ENCODE measurements around the gene TSC22D1. TPM values are rescaled to one million over a fixed set of nuclear protein-coding genes. Genes with fewer than 3 reads are reported as not detected.
"Not testable (repeated sequence)": the region's sequence is repeated elsewhere in the genome, so short reads cannot be mapped to it uniquely, and the experiment has no call there.

Gene TSC22D1
- total and polyA plus RNA-seq, 3 experiments from 2014 or later = 8.5 to 10.3 (median 10.0) TPM

DNA sequence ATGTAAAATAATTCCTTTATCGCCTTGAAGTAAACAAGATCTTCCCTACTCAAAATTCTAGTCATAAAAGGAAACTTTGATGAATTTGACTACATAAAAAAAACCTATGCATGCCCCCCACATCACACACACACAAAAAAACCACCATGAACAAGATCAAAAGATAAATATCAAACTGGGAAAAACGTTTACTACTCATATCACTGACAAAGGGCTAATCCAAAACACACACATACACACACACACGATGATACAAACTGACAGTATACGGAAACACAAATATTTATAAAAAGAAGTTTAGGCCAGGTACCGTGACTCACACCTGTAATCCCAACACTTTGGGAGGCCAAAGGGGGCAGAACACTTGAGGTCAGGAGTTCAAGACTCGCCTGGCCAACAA, 61.9 kb downstream of the TSC22D1 start:
- Mint-ChIP-seq H3K36me3 (peaks cover 5 to 16% (median 11%) of the 10 kb centered on the region in 3 donors), H3K27ac (peak overlapping the region in 1 of 8 donors; percentile 2), H3K9me3 (no peaks in the 10 kb centered on the region), H3K4me3 (no peak overlapping the region), H3K27me3 (no peaks in the 10 kb centered on the region), H3K4me1 (peaks cover 6% of the 10 kb centered on the region in 3 donors)
- POLR2A ChIA-PET = no interaction called here
- no peak overlapping the region for H3K4me3 ChIP-seq (ENCODE audit: low read length)
- CTCF ChIA-PET = no interaction called here
- no peaks in the 10 kb centered on the region for H3K4me1 ChIP-seq (ENCODE audit: insufficient read depth, low read length)
- no peaks in the 10 kb centered on the region for H3K36me3 ChIP-seq (ENCODE audit: insufficient read depth, low read length)
- H3K27me3 ChIP-seq (ENCODE audit: insufficient read depth, low read length, poor library complexity, severe bottlenecking) = no peaks in the 10 kb centered on the region
- H3K9me3 ChIP-seq (ENCODE audit: low read length) = no peaks in the 10 kb centered on the region
- no peak for DNase-seq
- H3K27ac ChIP-seq (ENCODE audit: low read depth, low read length) = no peak overlapping the region

DNA sequence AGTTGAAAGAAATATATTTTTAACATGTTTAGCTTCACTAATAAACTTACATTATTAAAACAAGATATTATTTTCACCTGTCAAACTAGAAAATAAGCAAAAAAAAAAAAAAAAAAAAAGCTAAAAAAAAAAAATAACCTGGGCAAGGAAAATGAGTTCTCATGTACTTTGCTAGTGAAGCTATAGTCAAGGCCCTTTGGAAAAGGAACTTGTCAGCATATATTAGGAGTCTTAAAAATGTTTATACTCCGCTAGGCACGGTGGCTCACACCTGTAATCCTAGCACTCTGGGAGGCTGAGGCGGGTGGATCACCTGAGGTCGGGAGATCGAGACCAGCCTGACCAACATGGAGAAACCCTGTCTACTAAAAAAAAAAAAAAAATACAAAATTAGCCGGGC, 66.3 kb downstream of the TSC22D1 start:
- H3K36me3 ChIP-seq (ENCODE audit: insufficient read depth, low read length); DNase-seq; H3K27ac ChIP-seq (ENCODE audit: low read depth, low read length); H3K4me3 Mint-ChIP-seq; H3K27me3 ChIP-seq (ENCODE audit: insufficient read depth, low read length, poor library complexity, severe bottlenecking); H3K4me3 ChIP-seq (ENCODE audit: low read length); POLR2A ChIA-PET; H3K9me3 ChIP-seq (ENCODE audit: low read length); H3K4me1 Mint-ChIP-seq; H3K27ac Mint-ChIP-seq; H3K27me3 Mint-ChIP-seq; H3K4me1 ChIP-seq (ENCODE audit: insufficient read depth, low read length); H3K9me3 Mint-ChIP-seq: not testable (repeated sequence)
- CTCF ChIA-PET = interaction anchor here (0.7 to 1.6 kb wide), 2 partner anchors 11 to 108 kb away, joined by 5 to 6 read pairs; no protein-coding TSS in a partner anchor
- peaks cover 5 to 16% (median 12%) of the 10 kb centered on the region in 3 donors for H3K36me3 Mint-ChIP-seq

DNA sequence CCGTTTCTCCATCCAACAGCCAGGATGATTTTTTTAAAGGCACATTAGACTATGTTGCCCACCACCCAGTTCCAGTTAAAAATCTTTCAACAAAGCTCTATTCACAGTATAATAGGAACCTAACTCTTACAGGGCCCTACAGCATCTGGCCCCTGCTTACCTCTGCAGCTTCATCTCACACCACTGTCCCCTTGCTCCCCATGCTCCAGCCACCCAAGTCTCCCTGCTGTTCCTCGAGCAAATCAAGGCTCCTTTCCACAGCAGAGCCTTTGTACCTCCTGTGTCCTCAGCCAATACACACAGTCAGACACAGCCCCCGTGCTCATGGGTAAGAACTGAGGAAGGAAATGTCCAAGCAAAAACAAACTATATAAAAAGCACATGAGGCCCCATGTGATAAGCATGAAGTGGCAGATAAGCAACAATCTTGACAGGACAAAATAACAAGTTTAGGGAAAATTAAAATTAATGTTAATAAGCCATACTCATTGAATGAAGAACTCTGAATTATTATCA, 67.5 kb downstream of the TSC22D1 start:
- Histone ChIP-seq H3K4me3 (ENCODE audit: low read length) (no peak overlapping the region), H3K4me1 (ENCODE audit: insufficient read depth, low read length) (no peaks in the 10 kb centered on the region), H3K27ac (ENCODE audit: low read depth, low read length) (no peak overlapping the region), H3K36me3 (ENCODE audit: insufficient read depth, low read length) (no peaks in the 10 kb centered on the region), H3K9me3 (ENCODE audit: low read length) (no peaks in the 10 kb centered on the region), H3K27me3 (ENCODE audit: insufficient read depth, low read length, poor library complexity, severe bottlenecking) (no peaks in the 10 kb centered on the region)
- Mint-ChIP-seq H3K27ac (peak overlapping the region in 1 of 8 donors; percentile 33), H3K4me3 (no peak overlapping the region), H3K4me1 (no peaks in the 10 kb centered on the region), H3K36me3 (peaks cover 0 to 12% (median 10%) of the 10 kb centered on the region in 3 donors), H3K9me3 (no peaks in the 10 kb centered on the region), H3K27me3 (no peaks in the 10 kb centered on the region)
- POLR2A ChIA-PET = no interaction called here
- no peak for DNase-seq
- CTCF ChIA-PET = no interaction called here

DNA sequence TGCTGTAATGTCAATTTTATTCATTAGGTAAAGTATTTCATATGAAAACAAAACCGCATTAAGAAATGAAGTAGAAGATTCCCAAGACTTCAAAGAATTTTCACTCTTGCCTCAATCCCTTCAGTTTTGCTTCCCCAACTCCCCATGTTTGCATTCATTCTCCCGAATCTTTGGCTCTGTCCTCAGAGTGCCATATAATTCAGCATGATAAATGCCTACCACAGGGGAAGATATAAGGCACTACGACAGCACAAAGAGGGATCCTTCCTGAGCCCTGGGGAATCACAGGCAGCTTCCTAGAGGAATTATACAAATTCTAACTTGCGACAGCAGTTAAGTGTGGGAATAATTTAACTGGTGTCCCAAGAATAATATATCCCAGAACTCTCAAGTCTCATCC, 68.5 kb downstream of the TSC22D1 start:
- Mint-ChIP-seq H3K9me3 (no peaks in the 10 kb centered on the region), H3K4me3 (no peak overlapping the region), H3K4me1 (no peaks in the 10 kb centered on the region), H3K36me3 (peaks cover 0 to 8% (median 4%) of the 10 kb centered on the region in 3 donors), H3K27me3 (no peaks in the 10 kb centered on the region), H3K27ac (no peak overlapping the region)
- no peak for DNase-seq
- Histone ChIP-seq H3K27me3 (ENCODE audit: insufficient read depth, low read length, poor library complexity, severe bottlenecking) (no peaks in the 10 kb centered on the region), H3K9me3 (ENCODE audit: low read length) (no peaks in the 10 kb centered on the region), H3K4me3 (ENCODE audit: low read length) (no peak overlapping the region), H3K4me1 (ENCODE audit: insufficient read depth, low read length) (no peaks in the 10 kb centered on the region), H3K36me3 (ENCODE audit: insufficient read depth, low read length) (no peaks in the 10 kb centered on the region), H3K27ac (ENCODE audit: low read depth, low read length) (no peak overlapping the region)
- ChIA-PET CTCF (no interaction called here), POLR2A (no interaction called here)

DNA sequence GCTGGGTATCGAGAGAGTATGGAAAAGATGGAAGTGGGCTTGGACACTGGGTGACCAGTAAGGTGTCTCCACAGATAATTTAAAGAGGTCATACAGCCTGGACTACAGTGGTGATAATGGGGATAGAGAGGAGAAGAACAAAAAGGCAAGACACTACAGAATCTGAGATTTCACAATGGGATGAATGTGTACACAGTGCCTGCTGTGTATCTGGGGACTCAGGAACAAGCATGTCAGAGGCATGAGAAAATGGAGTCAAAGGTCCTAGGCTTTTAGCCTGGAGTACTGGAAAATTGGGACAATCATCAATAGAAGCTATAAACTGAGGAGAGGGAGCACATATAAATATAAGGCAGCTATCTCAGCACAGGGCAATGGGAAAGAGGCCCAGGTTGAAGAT, 69.4 kb downstream of the TSC22D1 start:
- Histone ChIP-seq H3K27ac (ENCODE audit: low read depth, low read length) (no peak overlapping the region), H3K4me3 (ENCODE audit: low read length) (no peak overlapping the region), H3K9me3 (ENCODE audit: low read length) (no peaks in the 10 kb centered on the region), H3K36me3 (ENCODE audit: insufficient read depth, low read length) (no peaks in the 10 kb centered on the region), H3K4me1 (ENCODE audit: insufficient read depth, low read length) (no peaks in the 10 kb centered on the region), H3K27me3 (ENCODE audit: insufficient read depth, low read length, poor library complexity, severe bottlenecking) (no peaks in the 10 kb centered on the region)
- no peaks in the 10 kb centered on the region for H3K4me1 Mint-ChIP-seq
- peaks cover 0 to 8% (median 2%) of the 10 kb centered on the region in 3 donors for H3K36me3 Mint-ChIP-seq
- H3K9me3 Mint-ChIP-seq = no peaks in the 10 kb centered on the region
- DNase-seq = no peak
- no peak overlapping the region for H3K27ac Mint-ChIP-seq
- CTCF ChIA-PET = no interaction called here
- H3K27me3 Mint-ChIP-seq = no peaks in the 10 kb centered on the region
- POLR2A ChIA-PET = no interaction called here
- no peak overlapping the region for H3K4me3 Mint-ChIP-seq

DNA sequence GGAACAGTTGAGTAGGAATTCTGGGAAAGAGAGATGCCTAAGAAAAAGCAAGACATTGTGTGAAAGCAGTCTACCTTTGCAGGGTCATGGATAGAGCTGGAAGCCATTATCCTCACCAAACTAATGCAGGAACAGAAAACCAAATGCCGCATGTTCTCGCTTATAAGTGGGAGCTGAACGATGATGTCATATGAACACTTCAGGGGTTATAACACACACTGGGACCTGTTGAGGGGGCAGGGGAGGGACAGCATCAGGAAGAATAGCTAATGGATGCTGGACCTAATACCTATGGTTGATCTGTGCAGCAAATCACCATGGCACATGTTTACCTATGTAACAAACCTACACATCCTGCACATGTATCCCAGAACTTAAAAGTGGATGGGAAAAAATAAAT, 69.9 kb downstream of the TSC22D1 start:
- Histone ChIP-seq H3K4me3 (ENCODE audit: low read length) (no peak overlapping the region), H3K36me3 (ENCODE audit: insufficient read depth, low read length) (no peaks in the 10 kb centered on the region), H3K4me1 (ENCODE audit: insufficient read depth, low read length) (no peaks in the 10 kb centered on the region), H3K9me3 (ENCODE audit: low read length) (no peaks in the 10 kb centered on the region), H3K27ac (ENCODE audit: low read depth, low read length) (no peak overlapping the region), H3K27me3 (ENCODE audit: insufficient read depth, low read length, poor library complexity, severe bottlenecking) (no peaks in the 10 kb centered on the region)
- DNase-seq = no peak
- Mint-ChIP-seq H3K4me3 (no peak overlapping the region), H3K36me3 (peaks cover 0 to 4% (median 1%) of the 10 kb centered on the region in 3 donors), H3K4me1 (no peaks in the 10 kb centered on the region), H3K9me3 (no peaks in the 10 kb centered on the region), H3K27me3 (no peaks in the 10 kb centered on the region), H3K27ac (no peak overlapping the region)
- ChIA-PET CTCF (no interaction called here), POLR2A (no interaction called here)

DNA sequence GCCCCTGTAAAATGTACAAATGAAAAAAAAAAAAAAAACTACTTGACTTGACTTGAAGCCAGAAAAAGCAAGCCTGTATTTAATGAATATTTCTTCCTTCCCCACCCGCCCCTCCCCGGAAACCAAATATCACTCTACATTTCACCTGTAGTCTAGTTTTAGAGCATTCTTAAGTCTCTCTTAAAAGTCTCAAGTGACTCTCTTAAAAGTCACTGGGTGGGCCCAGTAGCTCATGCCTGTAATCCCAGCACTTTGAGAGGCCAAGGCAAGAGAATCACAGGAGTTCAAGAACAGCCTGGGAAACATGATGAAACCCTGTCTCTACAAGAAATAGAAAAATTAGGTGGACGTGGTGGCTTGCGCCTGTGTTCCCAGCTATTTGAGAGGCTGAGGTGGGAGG, 72.0 kb downstream of the TSC22D1 start:
- CTCF ChIA-PET = no interaction called here
- Mint-ChIP-seq H3K4me1 (no peaks in the 10 kb centered on the region), H3K27ac (no peak overlapping the region), H3K36me3 (peaks cover 0 to 3% (median 0%) of the 10 kb centered on the region in 3 donors), H3K9me3 (no peaks in the 10 kb centered on the region), H3K27me3 (no peaks in the 10 kb centered on the region), H3K4me3 (no peak overlapping the region)
- Histone ChIP-seq H3K27me3 (ENCODE audit: insufficient read depth, low read length, poor library complexity, severe bottlenecking) (no peaks in the 10 kb centered on the region), H3K27ac (ENCODE audit: low read depth, low read length) (no peak overlapping the region), H3K4me3 (ENCODE audit: low read length) (no peak overlapping the region), H3K9me3 (ENCODE audit: low read length) (no peaks in the 10 kb centered on the region), H3K36me3 (ENCODE audit: insufficient read depth, low read length) (no peaks in the 10 kb centered on the region), H3K4me1 (ENCODE audit: insufficient read depth, low read length) (no peaks in the 10 kb centered on the region)
- POLR2A ChIA-PET = no interaction called here
- no peak for DNase-seq

DNA sequence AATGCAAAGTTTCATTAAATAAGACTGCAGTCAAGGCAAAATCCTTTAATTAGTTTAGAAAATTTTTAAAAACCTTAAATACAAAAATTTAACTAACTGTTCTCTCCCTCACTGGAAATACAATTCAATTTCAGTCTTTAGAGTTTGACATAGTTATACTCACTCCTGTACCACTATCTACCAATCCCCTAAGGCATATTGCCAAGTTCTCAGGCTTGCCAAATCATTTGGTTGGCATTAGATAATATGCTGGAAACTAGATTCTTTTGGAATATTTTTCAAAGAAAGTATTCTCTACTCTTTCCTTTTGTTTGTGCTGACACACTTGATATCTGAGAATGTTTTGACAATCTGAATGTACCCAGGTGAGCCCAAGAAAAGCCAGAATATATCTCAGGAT, 77.2 kb downstream of the TSC22D1 start:
- ChIA-PET CTCF (no interaction called here), POLR2A (no interaction called here)
- Mint-ChIP-seq H3K36me3 (peaks cover 5 to 15% (median 6%) of the 10 kb centered on the region in 3 donors), H3K9me3 (peaks cover 0 to 7% (median 0%) of the 10 kb centered on the region in 5 donors), H3K27me3 (no peaks in the 10 kb centered on the region), H3K27ac (no peak overlapping the region), H3K4me1 (peaks cover 0 to 12% (median 8%) of the 10 kb centered on the region in 3 donors), H3K4me3 (no peak overlapping the region)
- no peaks in the 10 kb centered on the region for H3K9me3 ChIP-seq (ENCODE audit: low read length)
- no peak for DNase-seq
- no peaks in the 10 kb centered on the region for H3K27me3 ChIP-seq (ENCODE audit: insufficient read depth, low read length, poor library complexity, severe bottlenecking)
- H3K27ac ChIP-seq (ENCODE audit: low read depth, low read length) = no peak overlapping the region
- H3K4me1 ChIP-seq (ENCODE audit: insufficient read depth, low read length) = no peaks in the 10 kb centered on the region
- no peaks in the 10 kb centered on the region for H3K36me3 ChIP-seq (ENCODE audit: insufficient read depth, low read length)
- no peak overlapping the region for H3K4me3 ChIP-seq (ENCODE audit: low read length)

DNA sequence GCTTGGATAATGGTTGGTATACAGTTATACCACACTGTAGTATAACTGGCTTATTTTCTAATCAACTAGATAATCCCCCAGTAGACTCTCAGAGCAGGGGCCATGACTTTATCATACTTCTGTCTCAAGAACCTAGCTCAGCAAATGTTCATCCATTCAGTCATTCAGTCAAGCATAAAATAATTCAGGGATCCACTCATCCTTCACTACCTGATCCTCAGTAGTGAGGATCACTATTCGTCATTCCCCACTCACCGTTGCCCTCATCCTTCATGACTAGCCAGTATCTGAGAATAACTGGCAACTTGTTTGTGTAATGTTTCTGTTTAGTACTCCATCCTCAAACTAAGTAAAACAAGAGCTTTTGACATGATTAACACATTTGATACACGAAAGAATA, 77.6 kb downstream of the TSC22D1 start:
- Histone ChIP-seq H3K27me3 (ENCODE audit: insufficient read depth, low read length, poor library complexity, severe bottlenecking) (no peaks in the 10 kb centered on the region), H3K4me1 (ENCODE audit: insufficient read depth, low read length) (no peaks in the 10 kb centered on the region), H3K9me3 (ENCODE audit: low read length) (no peaks in the 10 kb centered on the region), H3K36me3 (ENCODE audit: insufficient read depth, low read length) (no peaks in the 10 kb centered on the region), H3K4me3 (ENCODE audit: low read length) (no peak overlapping the region), H3K27ac (ENCODE audit: low read depth, low read length) (no peak overlapping the region)
- Mint-ChIP-seq H3K4me1 (peaks cover 0 to 12% (median 8%) of the 10 kb centered on the region in 3 donors), H3K9me3 (peaks cover 0 to 7% (median 0%) of the 10 kb centered on the region in 5 donors), H3K27ac (no peak overlapping the region), H3K4me3 (no peak overlapping the region), H3K36me3 (peaks cover 5 to 15% (median 6%) of the 10 kb centered on the region in 3 donors), H3K27me3 (no peaks in the 10 kb centered on the region)
- ChIA-PET CTCF (no interaction called here), POLR2A (interaction anchor here (0.6 kb wide), 1 partner anchor 420 kb away, joined by 3 read pairs; no protein-coding TSS in a partner anchor)
- DNase-seq = no peak

All from CD8-positive, alpha-beta memory T cell (primary cell).